HCT116 (cell line): ENCODE measurements around the gene SORCS2. TPM values are rescaled to one million over a fixed set of nuclear protein-coding genes. Genes with fewer than 3 reads are reported as not detected.

Experiments used
- ATAC-seq: fragments of 200-7000 bp; cut with Tn5 transposase; 2 replicates; pipeline ENCODE4 v1.9.1; 2020; ENCODE audit warnings: mild to moderate bottlenecking, moderate library complexity
- BruUV-seq: library from RNA; stranded (reverse); fragments of 400-500 nt; replicated peaks from 2 replicates; lab custom pipeline; 2021; lab: Mats Ljungman, UMichigan
- CTCF ChIA-PET: fragments of 300-600 bp; sonication (Branson Sonifier 250); formaldehyde crosslinking; loops from one replicate; lab custom pipeline; 2021; ENCODE audit warnings: antibody characterized with exemption; lab: Charles Lee
- POLR2A ChIA-PET: fragments of 300-600, 350-600 bp; sonication (Branson Sonifier 250); formaldehyde crosslinking; loops from one replicate; lab custom pipeline; 2021; ENCODE audit warnings: antibody characterized with exemption; lab: Charles Lee
- RAD21 ChIA-PET, 2 experiments: fragments of 300-600 bp; sonication (Branson Sonifier 250); formaldehyde crosslinking; loops; one replicate each; lab custom pipeline; 2023; ENCODE audit warnings: low total read pairs in 2 of 2; ENCODE audit not compliant: uncharacterized antibody in 2 of 2, unreplicated experiment in 2 of 2, low non-redundant PET in 1 of 2; lab: Charles Lee
- DNase-seq: peaks from one replicate; pipeline ENCODE4 v3.0.0-alpha.2; 2010; ENCODE audit warnings: low read depth, low spot score
- H2AFZ ChIP-seq: fragments of 200-600 bp; shearing (Covaris generic), sonication (generic); 2 replicates; pipeline ENCODE4 v1.6.1; 2017; ENCODE audit warnings: low read depth, mixed run types, mixed read lengths, antibody characterized with exemption, low read length; ENCODE audit not compliant: poor library complexity, severe bottlenecking
- H3K27ac ChIP-seq: 2 replicates; pipeline ENCODE4 v1.5.1; 2012; ENCODE audit warnings: low read depth, low read length
- H3K27me3 ChIP-seq: fragments of 200-600 bp; sonication (generic); 2 replicates; pipeline ENCODE4 v1.6.1; 2016; ENCODE audit warnings: mixed run types, low read length, mixed read lengths; ENCODE audit not compliant: insufficient read depth
- H3K36me3 ChIP-seq, 2 experiments: fragments of 200-500 bp in 1 of 2; fragments of 200-600 bp in 1 of 2; sonication (Bioruptor generic) in 1 of 2; sonication (generic) in 1 of 2; 2 replicates each; pipeline versions ENCODE4 v1.5.1 to v1.6.1; 2014 to 2016; ENCODE audit warnings: low read length in 2 of 2, inconsistent platforms in 1 of 2, mixed read lengths in 1 of 2, mixed run types in 1 of 2; ENCODE audit not compliant: insufficient read depth in 2 of 2, control insufficient read depth in 1 of 2
- H3K4me1 ChIP-seq, 2 experiments: fragments of 200-600 bp in 1 of 2; sonication (generic) in 1 of 2; 2 replicates each; pipeline versions ENCODE4 v1.5.1 to v1.6.1; 2012 to 2017; ENCODE audit warnings: low read length in 2 of 2, inconsistent platforms in 1 of 2, mild to moderate bottlenecking in 1 of 2, mixed read lengths in 1 of 2, mixed run types in 1 of 2, moderate library complexity in 1 of 2; ENCODE audit not compliant: insufficient read depth in 2 of 2, control insufficient read depth in 1 of 2
- H3K4me2 ChIP-seq: fragments of 200-600 bp; sonication (generic); 2 replicates; pipeline ENCODE4 v1.6.1; 2017; ENCODE audit warnings: mixed run types, low read length, mixed read lengths
- H3K4me3 ChIP-seq, 2 experiments: fragments of 200-600 bp in 1 of 2; sonication (generic) in 1 of 2; replicated peaks in 1 of 2; 2 replicates each; pipeline ENCODE4 v1.5.1; 2011 to 2016; ENCODE audit warnings: low read length in 2 of 2, control low read depth in 1 of 2, low read depth in 1 of 2, mild to moderate bottlenecking in 1 of 2, mixed read lengths in 1 of 2, mixed run types in 1 of 2
- H3K79me2 ChIP-seq: fragments of 200-600 bp; sonication (generic); 2 replicates; pipeline ENCODE4 v1.6.1; 2017; ENCODE audit warnings: mild to moderate bottlenecking, mixed run types, low read length, moderate library complexity, mixed read lengths; ENCODE audit not compliant: insufficient read depth
- H3K9ac ChIP-seq: fragments of 200-600 bp; sonication (generic); 2 replicates; pipeline ENCODE4 v1.6.1; 2016; ENCODE audit warnings: low read length, mixed read lengths
- H3K9me2 ChIP-seq: fragments of 200-600 bp; sonication (generic), shearing (Covaris generic); 2 replicates; pipeline ENCODE4 v1.6.1; 2017; ENCODE audit warnings: mixed run types, mild to moderate bottlenecking, moderate library complexity; ENCODE audit not compliant: insufficient read depth
- H3K9me3 ChIP-seq, 2 experiments: fragments of 200-500 bp in 1 of 2; fragments of 200-600 bp in 1 of 2; sonication (Bioruptor generic) in 1 of 2; sonication (generic) in 1 of 2; 2 replicates each; pipeline ENCODE4 v1.6.1; 2014 to 2017; ENCODE audit warnings: low read length in 2 of 2, mixed read lengths in 2 of 2, inconsistent platforms in 1 of 2, low read depth in 1 of 2, mild to moderate bottlenecking in 1 of 2, mixed run types in 1 of 2, moderate library complexity in 1 of 2; ENCODE audit not compliant: control insufficient read depth in 1 of 2, insufficient read depth in 1 of 2
- H4K20me1 ChIP-seq: fragments of 200-600 bp; sonication (generic), shearing (Covaris generic); 2 replicates; pipeline ENCODE4 v1.6.1; 2017; ENCODE audit warnings: mixed run types, mild to moderate bottlenecking, moderate library complexity; ENCODE audit not compliant: insufficient read depth
- ATF3 ChIP-seq: IDR thresholded peaks from 2 replicates; pipeline ENCODE4 v1.6.1; 2012
- CTCF ChIP-seq, 3 experiments: fragments of 200-600 bp in 1 of 3; sonication (generic) in 1 of 3; IDR thresholded peaks in 2 of 3; conservative IDR thresholded peaks in 1 of 3; 2 replicates each; pipeline ENCODE4 v1.5.1; 2012 to 2017; ENCODE audit warnings: low read depth in 2 of 3, low read length in 2 of 3, antibody characterized with exemption in 1 of 3, borderline replicate concordance in 1 of 3, control low read depth in 1 of 3, mild to moderate bottlenecking in 1 of 3, mixed read lengths in 1 of 3, mixed run types in 1 of 3, moderate library complexity in 1 of 3; ENCODE audit not compliant: insufficient read depth in 1 of 3
- ELF1 ChIP-seq: IDR thresholded peaks from 2 replicates; pipeline ENCODE4 v1.6.1; 2012; ENCODE audit warnings: low read depth, borderline replicate concordance
- MAX ChIP-seq: IDR thresholded peaks from 2 replicates; pipeline ENCODE4 v1.6.1; 2012
- POLR2AphosphoS5 ChIP-seq: IDR thresholded peaks from 2 replicates; pipeline ENCODE4 v1.6.1; 2011; ENCODE audit warnings: mild to moderate bottlenecking, low read depth, low read length, moderate library complexity
- RAD21 ChIP-seq: IDR thresholded peaks from 2 replicates; pipeline ENCODE4 v1.6.1; 2012; ENCODE audit warnings: low read depth, mild to moderate bottlenecking
- REST ChIP-seq: IDR thresholded peaks from 2 replicates; pipeline ENCODE4 v1.6.1; 2012; ENCODE audit warnings: low read depth
- TCF7L2 ChIP-seq: IDR thresholded peaks from 2 replicates; pipeline ENCODE4 v1.7.0; 2011; ENCODE audit warnings: borderline replicate concordance, inconsistent platforms; ENCODE audit not compliant: insufficient read depth, insufficient read length; ENCODE audit errors: extremely low read depth
- ZBTB33 ChIP-seq: IDR thresholded peaks from 2 replicates; pipeline ENCODE4 v1.6.1; 2011; ENCODE audit warnings: mild to moderate bottlenecking, low read length, moderate library complexity; ENCODE audit not compliant: insufficient replicate concordance; ENCODE audit errors: extremely low read depth
- ZFX ChIP-seq: fragments of 450-650 bp; IDR thresholded peaks from 2 replicates; pipeline ENCODE4 v1.6.1; 2017
- intact Hi-C: fragments of 100-400 bp; cut with micrococcal nuclease; formaldehyde crosslinking; loops from 2 replicates; pipeline ENCODE4 v1.10.0; 2022
- total RNA-seq: library from RNA; stranded (reverse); gene quantifications from one replicate; pipeline ENCODE4 v1.2.1, GENCODE V29; 2021; ENCODE audit not compliant: unreplicated experiment

SORCS2 gene
- total RNA-seq, 1 experiment from 2014 or later: 0.37 TPM

GRCh38 chr4:7253341-7253700, 61.0 kb downstream of the SORCS2 start:
- RAD21 ChIA-PET: no interaction called here
- no peak for DNase-seq
- TF ChIP-seq RAD21 (no peak), ELF1 (no peak), MAX (no peak), ATF3 (no peak), POLR2AphosphoS5 (no peak), CTCF (IDR thresholded peaks at IDR 0.05 in 2 of 3, conservative IDR thresholded peaks at IDR 0.05 in 1 of 3; ENCODE audit: borderline replicate concordance in 1 of 3, insufficient read depth in 1 of 3, low read depth in 2 of 3, low read length in 2 of 3) (no peak), ZFX (no peak), TCF7L2 (no peak), ZBTB33 (no peak), REST (no peak)
- no peak overlapping the region for H3K4me2 ChIP-seq
- H4K20me1 ChIP-seq: no peaks in the 10 kb centered on the region
- POLR2A ChIA-PET: no interaction called here
- H3K36me3 ChIP-seq: no peaks in the 10 kb centered on the region
- H3K4me3 ChIP-seq: no peak overlapping the region
- H3K27ac ChIP-seq: no peak overlapping the region
- H3K27me3 ChIP-seq: no peaks in the 10 kb centered on the region
- H3K9me3 ChIP-seq: no peaks in the 10 kb centered on the region; a peak in 1 of 4 replicates
- no peak overlapping the region for H3K9ac ChIP-seq
- CTCF ChIA-PET: interaction anchor here (1.3 kb wide), 1 partner anchor 15 kb away, joined by 3 read pairs; no protein-coding TSS in a partner anchor
- no peak for ATAC-seq
- no peaks in the 10 kb centered on the region for H3K79me2 ChIP-seq
- no peaks in the 10 kb centered on the region for H3K4me1 ChIP-seq
- no peak overlapping the region for H2AFZ ChIP-seq
- intact Hi-C loops: no loop called here
- no peaks in the 10 kb centered on the region for H3K9me2 ChIP-seq
- BruUV-seq: no TSS peak
